HG02973 (cell line): ENCODE measurements around the gene ABR.
A peak's percentile ranks its signal among the peaks of the same experiment; 100 is the strongest.
"Not testable (repeated sequence)": the region's sequence is repeated elsewhere in the genome, so short reads cannot be mapped to it uniquely, and the experiment has no call there.

ENCODE experiments used
- ATAC-seq: cut with Tn5 transposase; IDR thresholded peaks from one replicate; pipeline ENCODE4 v1.9.1; 2021; ENCODE audit warnings: moderate library complexity; ENCODE audit not compliant: unreplicated experiment

The ABR gene

DNA sequence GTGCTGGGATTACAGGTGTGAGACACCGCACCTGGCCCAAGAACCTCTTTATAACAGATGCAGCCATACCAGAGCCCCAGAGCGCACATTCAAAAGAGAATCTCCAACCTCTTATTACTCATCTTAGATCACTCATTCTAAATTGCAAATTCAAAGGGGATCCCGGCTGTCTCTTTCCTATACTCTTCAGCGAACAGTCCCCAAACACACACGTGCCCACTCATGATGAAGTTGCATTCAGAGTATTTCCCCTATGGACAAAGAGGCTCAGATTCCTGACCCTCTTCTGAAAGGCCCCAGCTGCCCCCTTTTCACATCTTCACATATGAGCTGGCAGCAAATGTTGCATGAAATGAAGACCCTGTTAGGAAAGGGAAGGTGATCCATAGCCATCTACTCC is 22.5 kb upstream of the ABR start:
- ATAC-seq = no peak

- no peak for ATAC-seq
These were observed 21.4 kb upstream of the ABR start for GRCh38 chr17:1201132-1201702.

DNA sequence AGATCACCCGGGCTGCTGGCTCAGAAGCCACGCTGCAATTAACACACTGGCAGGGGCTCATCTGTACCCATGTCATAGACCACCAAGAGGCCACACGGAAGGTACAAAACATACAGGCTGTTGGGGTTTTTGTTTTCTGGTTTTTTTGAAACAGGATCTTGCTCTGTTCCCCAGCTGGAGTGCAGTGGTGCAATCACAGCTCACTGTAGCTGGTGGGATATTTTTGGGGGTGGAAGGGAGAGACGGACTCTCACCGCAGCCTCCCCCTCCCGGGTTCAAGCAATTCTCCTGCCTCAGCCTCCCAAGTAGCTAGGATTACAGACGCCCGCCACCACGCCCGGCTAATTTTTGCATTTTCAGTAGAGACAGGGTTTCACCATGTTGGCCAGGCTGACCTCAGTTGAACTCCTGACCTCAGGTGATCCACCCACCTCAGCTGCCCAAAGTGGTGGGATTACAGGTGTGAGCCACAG is 19.5 kb upstream of the ABR start:
- ATAC-seq = not testable (repeated sequence)

GRCh38 chr17:1197781-1198490 is 18.2 kb upstream of the ABR start:
- peak; percentile 50 for ATAC-seq

DNA sequence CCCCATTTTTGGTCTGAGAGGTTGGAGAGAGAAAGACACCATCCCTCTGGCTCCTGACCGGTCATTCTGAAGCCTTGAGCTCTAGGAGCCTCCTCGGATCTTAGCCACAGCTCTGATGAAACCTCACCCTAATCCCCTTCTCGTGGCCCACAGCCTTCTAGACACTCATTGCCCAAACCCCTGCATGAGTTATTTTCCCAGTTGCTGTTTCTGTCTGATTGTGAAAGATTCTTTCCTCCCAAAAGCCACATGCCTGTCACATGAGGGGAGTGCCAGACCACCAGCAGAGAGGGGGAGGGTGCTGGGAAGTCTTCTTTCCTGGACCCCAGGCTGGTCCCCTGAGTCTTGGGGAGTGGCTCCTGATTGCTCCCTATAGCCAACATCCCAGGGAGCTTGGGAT is 17.6 kb upstream of the ABR start:
- ATAC-seq = no peak

DNA sequence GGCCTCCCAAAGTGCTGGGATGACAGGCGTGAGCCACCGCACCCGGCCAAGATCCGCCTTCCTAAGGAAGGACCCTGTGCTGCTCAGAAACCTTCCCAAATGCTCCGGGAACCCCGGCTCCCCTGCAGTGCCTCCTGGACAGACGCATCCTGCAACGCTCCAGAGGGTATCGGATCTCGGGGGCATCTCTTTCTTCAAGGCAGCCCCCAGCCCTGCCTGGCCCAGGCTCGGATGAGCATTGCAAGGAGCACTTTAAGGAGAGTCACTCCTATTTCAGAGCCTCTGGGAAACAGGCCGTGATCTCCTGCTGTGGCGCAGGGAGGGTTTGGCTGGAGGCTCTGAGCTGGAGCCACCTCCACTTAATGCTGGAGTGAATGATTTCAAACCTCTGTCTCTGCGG is 17.2 kb upstream of the ABR start:
- no peak for ATAC-seq

- no peak for ATAC-seq
These were observed 13.3 kb upstream of the ABR start for GRCh38 chr17:1192911-1193699.

- ATAC-seq = no peak
These were observed 11.1 kb upstream of the ABR start for GRCh38 chr17:1190751-1191331.

- no peak for ATAC-seq
These were observed 9.2 kb upstream of the ABR start for GRCh38 chr17:1188812-1189504.

DNA sequence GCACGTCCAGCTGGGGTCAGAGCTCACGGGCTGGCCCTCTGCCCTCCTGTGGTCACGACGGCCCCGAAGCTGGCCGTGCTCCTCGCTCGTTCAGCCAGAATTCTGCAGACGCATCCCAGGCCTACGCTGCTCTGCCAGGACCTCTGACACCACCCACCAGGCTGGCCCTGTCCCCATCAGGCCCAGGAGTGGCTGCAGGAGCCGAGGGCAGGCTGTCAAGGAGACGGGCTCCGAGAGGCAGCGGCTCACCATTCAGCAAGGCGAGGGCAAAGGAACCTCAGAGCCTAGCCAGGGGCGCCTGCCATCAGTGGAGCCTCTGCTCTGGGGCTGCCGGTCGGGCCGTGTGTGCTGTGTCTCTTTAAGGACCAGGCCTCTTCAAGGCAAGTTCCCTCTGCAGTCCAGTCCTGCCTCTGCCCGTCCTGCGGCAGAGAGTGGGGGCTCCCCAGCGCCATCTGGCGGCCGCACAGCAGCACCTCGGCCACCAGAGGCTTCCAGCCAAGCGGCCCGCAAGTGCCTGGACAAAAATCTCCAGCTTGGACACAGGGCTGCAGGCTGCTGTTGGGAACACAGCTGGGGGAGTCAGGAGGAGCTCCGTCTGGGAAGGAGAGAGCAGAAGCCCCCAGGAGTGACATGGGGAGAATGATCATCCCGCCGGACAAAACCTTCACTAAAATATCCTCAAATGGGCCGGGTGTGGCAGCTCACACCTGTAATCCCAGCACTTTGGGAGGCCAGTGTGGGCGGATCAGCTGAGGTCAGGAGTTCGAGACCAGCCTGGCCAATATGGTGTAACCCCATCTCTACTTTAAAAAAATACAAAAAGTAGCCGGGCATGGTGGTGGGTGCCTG is 7.4 kb upstream of the ABR start:
- no peak for ATAC-seq

DNA sequence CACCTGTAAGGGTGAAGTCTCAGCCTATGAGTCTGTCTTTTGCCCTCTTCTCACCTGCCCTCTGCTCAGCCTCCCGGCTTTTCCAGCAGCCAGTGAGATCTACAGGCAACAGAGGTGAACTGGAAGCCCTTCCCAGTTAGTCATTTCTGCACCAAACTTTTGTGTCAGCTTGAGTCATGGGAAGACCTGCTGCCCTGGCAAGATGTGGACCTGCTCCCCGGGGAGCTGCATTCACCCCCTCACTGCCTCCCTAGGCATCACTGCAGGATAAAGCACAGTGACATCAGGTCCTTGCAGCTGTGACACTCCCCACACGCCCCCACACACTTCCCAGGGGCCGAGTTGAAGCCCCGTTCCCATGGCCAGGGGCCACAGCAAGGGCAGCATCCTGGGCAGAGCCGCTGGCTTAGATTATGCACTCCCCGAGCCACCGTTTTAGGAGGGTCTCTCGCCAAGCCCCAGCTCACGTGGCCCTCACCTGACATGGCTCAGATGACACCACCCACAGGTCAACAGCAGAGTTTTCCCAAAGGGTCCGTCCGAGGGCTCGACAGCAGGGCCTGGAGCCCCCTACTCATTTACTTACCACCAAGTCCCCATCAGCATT is 6.5 kb upstream of the ABR start:
- no peak for ATAC-seq

DNA sequence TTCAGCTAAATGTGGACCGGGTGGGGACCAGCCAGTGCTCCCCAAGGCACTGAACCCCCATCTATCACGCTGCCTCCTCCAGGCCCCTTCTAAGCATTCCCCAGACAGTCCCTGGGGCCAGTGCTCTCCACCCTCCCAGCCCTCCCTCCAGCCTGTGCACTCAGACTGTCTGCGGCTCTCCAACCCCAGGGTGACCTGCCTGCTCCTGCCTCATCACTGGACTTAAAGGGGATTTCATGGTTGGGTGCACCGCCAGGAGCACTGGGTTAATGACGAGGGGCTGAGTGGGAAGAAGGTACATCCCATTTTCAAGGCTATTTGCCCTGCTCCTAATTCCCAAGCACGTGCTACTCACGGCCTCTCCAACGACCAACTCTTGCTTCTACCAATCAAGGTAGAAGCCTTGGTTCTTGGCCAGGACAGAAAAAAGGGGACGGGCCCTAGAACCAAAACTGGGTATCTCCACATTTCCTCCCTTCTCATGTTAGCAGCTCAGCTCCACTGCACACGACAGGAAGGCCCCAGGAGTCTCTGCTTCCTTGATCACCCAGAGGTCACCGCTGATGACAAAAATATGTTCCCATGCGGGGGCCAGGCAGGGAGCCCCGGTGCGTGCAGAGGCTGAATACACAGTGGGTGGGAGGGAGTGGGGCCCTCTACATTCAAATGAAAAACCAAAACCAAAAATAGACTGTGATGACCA is 3.5 kb upstream of the ABR start:
- ATAC-seq = peak; percentile 48

DNA sequence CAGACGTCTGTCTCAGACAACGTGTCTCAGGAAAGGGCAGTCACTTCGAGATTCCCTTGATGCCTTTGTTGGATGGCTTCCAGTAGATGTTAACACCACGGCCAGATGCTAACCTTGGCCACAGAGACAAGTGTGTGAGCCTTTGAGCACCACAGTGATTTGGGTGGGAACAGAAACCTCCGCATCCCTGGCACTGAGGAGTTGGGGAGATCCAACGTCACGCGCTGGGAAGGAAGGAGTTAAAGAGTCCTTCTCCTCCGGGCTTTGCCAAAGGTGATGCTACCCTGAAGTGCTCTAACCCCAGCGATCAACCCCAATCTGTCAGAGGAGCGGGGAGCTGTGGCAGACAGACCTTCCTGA is 3.0 kb upstream of the ABR start:
- no peak for ATAC-seq

GRCh38 chr17:1181753-1182137 is 2.0 kb upstream of the ABR start:
- no peak for ATAC-seq

- no peak for ATAC-seq
These were observed 1.4 kb upstream of the ABR start for GRCh38 chr17:1180958-1181752.

DNA sequence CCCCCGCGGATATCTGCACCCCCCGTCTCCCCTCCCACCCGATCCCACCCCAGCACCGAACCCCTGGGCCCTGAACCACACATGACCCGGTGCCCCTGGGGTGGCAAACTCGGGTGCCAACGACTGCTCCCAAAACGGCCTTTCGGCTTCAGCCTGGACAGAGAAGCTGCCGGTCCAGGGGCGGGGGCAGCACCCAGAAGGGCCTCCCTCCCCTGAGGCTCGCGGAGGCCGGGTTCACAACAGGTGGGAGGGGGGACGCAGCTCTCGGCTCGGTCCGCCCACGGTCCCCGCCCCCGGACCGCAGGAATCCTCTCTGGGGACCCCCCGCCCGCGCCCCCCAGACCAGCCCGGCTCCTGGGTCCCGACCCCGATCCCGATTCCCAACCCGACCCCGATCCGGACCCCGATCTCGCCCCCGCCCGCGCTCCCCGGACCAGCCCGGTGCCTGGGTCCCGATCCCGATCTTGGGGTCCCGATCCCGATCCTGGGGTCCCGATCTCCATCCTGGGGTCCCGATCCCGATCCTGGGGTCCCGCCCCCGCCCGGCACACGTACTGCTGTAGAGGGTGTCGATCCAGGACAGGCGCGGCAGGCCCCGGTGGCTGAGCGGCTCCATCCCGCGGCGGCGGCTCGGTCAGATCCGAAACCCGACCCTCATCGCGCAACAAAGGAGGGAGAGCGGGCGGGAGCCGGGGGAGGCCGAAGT is 516 bp downstream of the ABR start:
- ATAC-seq = no peak

DNA sequence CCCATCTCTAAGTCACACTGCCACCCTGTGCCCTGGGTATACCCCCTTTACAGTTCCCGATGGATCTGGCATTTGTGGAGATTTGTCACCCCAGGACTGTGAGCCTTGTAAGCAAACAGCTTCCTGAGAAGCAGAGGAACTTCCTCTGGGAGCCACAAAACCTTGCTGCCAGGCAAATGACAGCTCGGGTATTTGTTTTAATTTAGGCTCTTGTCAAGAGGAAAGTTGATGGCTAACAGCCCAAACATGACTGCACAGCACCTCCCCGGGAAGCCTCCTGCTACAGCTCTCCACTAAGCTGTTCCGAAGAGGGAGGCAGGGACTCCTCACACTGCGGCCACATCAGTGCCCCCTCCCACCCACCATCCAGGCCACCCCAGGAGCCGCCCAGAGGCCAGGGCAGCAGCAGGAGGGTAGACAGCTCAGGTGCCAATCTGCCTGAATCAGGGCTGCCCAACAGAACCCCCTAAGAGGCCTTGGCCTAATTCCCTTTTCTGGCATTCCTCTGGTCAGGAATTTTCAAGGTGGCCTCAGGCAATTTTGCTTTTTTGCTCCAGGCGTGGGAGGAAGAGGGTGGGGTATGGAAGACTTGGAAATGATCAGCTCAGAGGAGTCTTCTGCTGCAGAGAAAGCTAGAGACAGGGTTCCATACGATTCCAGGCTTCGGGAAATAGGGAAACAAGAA is 2.6 kb downstream of the ABR start:
- no peak for ATAC-seq
